HG03280 (cell line): ENCODE measurements around the gene NLRP1.

ENCODE experiments used
- ATAC-seq: cut with Tn5 transposase; IDR thresholded peaks from one replicate; pipeline ENCODE4 v1.9.1; 2021; ENCODE audit warnings: mild to moderate bottlenecking, moderate library complexity; ENCODE audit not compliant: unreplicated experiment

NLRP1 gene

GRCh38 chr17:5584383-5585286, at the start of gene NLRP1:
NLRP1 (minus strand) TSS chr17:5584509; CDS start chr17:5583957, 552 bp downstream.
- peak; percentile 85 for ATAC-seq

- ATAC-seq: no peak
Observed at GRCh38 chr17:5631958-5632590, 47.8 kb upstream of the NLRP1 start.

- no peak for ATAC-seq
Observed at GRCh38 chr17:5630434-5630833, 46.1 kb upstream of the NLRP1 start.

- no peak for ATAC-seq
Observed at GRCh38 chr17:5629128-5629527, 44.8 kb upstream of the NLRP1 start.

- no peak for ATAC-seq
Observed at GRCh38 chr17:5628262-5628661, 44.0 kb upstream of the NLRP1 start.

GRCh38 chr17:5624211-5624610, 39.9 kb upstream of the NLRP1 start:
- no peak for ATAC-seq

GRCh38 chr17:5621729-5622128, 37.4 kb upstream of the NLRP1 start:
- no peak for ATAC-seq

GRCh38 chr17:5621026-5621425, 36.7 kb upstream of the NLRP1 start:
- ATAC-seq: no peak

- ATAC-seq: no peak
Observed at GRCh38 chr17:5619088-5619740, 34.9 kb upstream of the NLRP1 start.

GRCh38 chr17:5618476-5618875, 34.2 kb upstream of the NLRP1 start:
- no peak for ATAC-seq

- no peak for ATAC-seq
Observed at GRCh38 chr17:5615476-5615875, 31.2 kb upstream of the NLRP1 start.

GRCh38 chr17:5610956-5611355, 26.6 kb upstream of the NLRP1 start:
- no peak for ATAC-seq

- ATAC-seq: no peak
Observed at GRCh38 chr17:5608399-5609112, 24.2 kb upstream of the NLRP1 start.

- ATAC-seq: no peak
Observed at GRCh38 chr17:5607946-5608345, 23.6 kb upstream of the NLRP1 start.

- no peak for ATAC-seq
Observed at GRCh38 chr17:5605452-5605851, 21.1 kb upstream of the NLRP1 start.

- no peak for ATAC-seq
Observed at GRCh38 chr17:5600041-5600440, 15.7 kb upstream of the NLRP1 start.

GRCh38 chr17:5598457-5598856, 14.1 kb upstream of the NLRP1 start:
- no peak for ATAC-seq

- no peak for ATAC-seq
Observed at GRCh38 chr17:5596421-5596820, 12.1 kb upstream of the NLRP1 start.

- no peak for ATAC-seq
Observed at GRCh38 chr17:5595831-5596230, 11.5 kb upstream of the NLRP1 start.

- ATAC-seq: no peak
Observed at GRCh38 chr17:5592382-5592781, 8.1 kb upstream of the NLRP1 start.

GRCh38 chr17:5591966-5592365, 7.7 kb upstream of the NLRP1 start:
- no peak for ATAC-seq
